ENCODE measurements around the gene CLEC20A.

The CLEC20A gene

GRCh38 chr1:178500091-178500770 is 3.5 kb upstream of the CLEC20A start:
- DNase-seq (ENCODE audit: low read depth, low spot score): no peak

- no peak for DNase-seq (ENCODE audit: low read depth, low spot score)
Observed at GRCh38 chr1:178498896-178499675, 2.3 kb upstream of the CLEC20A start.

DNA sequence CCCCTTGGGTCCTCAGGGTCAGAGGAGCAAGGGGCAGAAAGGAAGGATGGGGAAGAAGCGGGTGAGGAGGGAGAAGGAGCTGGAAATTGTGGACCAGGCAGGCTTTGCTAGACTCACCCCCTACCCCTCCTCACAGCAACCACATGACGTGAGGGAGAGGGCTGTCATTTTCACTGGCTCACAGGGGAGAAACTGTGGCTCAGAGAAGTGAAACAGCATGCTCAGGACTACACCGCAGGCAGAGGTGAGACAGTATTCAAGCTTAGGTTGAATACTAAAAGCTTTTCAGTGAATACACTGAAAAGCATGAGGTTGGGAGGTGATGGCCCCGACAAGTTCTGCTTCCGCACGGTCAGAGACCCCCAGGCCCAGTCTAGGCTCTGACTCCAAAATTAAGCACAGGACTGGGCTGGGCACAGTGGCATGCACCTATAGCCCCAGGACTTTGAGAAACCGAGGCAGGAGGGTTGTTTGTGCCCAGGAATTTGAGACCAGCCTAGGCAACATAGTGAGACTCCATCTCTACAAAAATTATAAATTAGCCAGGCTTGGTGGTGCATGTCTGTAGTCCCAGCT is 1.2 kb upstream of the CLEC20A start:
- DNase-seq (ENCODE audit: low read depth, low spot score): no peak

DNA sequence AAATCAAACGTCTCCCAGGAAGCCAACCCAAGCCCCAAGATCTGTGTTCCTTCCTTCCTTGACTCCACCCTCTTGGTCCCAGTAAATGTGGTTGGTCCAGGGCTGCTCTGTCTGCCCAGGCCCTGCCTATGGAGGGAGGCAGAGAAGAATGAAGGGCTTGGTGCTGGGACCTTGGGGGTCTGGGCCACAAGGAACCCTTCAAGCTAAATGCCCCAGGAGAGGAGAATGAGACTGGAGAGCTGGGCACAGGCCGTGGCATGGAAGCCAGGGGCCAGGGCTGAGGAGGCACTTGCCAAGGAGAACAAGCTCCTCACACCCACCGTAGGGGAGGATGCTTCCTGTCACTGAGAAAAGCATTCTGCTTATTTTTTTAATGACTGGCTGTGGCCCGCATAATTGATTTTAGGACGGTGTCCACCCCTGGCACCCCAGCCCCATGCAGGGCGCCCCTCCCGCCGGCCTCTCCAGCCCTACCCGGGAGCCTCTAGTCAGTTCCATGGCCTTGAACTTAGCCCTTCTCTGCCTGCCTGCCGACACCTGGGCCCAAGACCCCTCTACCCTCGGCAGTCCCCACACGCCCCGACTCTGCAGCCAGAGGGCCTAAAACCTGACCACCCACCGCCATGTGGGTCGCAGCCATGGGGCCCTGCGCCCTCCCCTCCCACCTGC is 889 bp downstream of the CLEC20A start:
- DNase-seq (ENCODE audit: low read depth, low spot score): no peak

DNA sequence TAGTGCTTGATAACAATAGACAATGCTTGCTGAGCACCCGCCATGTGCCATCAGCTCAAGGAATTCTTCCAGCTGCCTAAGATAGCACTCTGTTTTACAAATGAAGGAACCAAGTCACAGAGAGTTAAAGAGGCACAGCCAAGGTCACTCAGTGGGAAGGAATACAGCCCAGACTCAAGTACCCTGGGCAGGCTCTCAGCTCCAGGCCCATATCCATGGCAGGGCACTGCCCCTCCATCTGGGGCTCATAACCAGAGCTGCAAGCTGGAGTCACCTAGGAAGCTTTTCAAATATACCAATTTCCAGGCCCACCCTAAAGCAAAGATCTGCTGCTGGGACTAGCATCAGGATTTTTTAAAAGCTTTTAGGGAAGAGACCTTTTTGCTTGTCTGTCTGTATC is 1.6 kb downstream of the CLEC20A start:
- no peak for DNase-seq (ENCODE audit: low read depth, low spot score)

- DNase-seq (ENCODE audit: low read depth, low spot score): no peak
Observed at GRCh38 chr1:178494569-178494971, 2.2 kb downstream of the CLEC20A start.

- no peak for DNase-seq (ENCODE audit: low read depth, low spot score)
Observed at GRCh38 chr1:178493301-178493741, 3.4 kb downstream of the CLEC20A start.

DNA sequence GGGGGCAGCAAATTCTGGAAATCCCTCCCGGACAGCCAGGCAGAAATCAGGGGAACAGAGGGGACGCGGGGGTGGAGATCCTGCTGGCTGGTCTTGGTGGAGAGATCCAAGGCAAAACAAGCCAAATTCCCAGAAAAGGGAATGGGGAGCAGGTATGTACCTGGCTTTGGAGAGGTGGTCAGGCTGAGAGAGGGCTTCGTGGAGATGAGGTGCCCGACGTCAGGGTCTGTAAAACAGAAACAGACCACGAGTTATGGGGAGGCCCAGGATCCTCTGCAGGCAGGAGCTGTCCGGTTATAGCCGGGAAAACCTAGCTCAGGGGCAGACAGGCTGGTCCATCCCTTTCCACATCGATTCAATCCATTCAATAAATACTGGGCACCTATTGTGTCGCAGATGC is 4.4 kb downstream of the CLEC20A start:
- DNase-seq (ENCODE audit: low read depth, low spot score): no peak

DNA sequence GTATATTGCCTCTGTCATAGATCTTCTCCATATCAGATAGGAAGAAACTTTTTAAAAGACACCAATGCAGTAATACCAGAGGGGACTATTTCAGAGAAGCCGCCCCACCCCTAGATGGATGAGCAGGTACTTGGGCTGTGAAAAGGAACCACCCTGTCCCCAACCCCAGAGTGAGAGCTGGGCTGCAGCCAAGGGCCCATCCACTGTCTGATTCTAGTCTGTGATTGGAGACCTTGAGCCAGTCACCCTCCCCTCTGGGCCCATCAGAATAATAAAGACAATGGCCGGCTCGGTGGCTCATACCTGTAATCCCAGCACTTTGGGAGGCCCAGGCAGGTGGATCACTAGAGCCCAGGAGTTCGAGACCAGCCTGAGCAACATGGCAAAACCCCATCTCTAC is 5.0 kb downstream of the CLEC20A start:
- no peak for DNase-seq (ENCODE audit: low read depth, low spot score)

GRCh38 chr1:178490967-178491366 is 5.8 kb downstream of the CLEC20A start:
- DNase-seq (ENCODE audit: low read depth, low spot score): no peak

DNA sequence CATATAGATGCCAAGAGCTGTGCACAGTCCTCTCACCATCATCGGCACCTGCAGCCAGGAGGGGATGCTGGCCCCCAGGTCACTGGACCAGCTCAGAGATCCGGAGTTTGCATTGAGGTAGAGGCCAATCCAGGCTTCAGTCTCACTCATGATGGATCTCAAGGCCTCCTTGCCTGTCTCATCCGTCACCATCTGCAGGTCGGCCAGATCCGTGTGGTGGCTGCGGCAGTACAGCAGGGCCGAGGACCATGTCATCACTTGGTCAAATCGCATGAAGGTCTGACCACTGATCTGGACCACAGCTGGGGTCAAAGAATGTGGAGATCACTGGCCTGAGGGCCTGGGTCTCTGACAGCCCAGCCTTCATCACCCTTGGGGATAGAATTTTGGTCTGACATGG is 6.6 kb downstream of the CLEC20A start:
- no peak for DNase-seq (ENCODE audit: low read depth, low spot score)

GRCh38 chr1:178489399-178489798 is 7.4 kb downstream of the CLEC20A start:
- DNase-seq (ENCODE audit: low read depth, low spot score): no peak

GRCh38 chr1:178488393-178488792 is 8.4 kb downstream of the CLEC20A start:
- no peak for DNase-seq (ENCODE audit: low read depth, low spot score)

- no peak for DNase-seq (ENCODE audit: low read depth, low spot score)
Observed at GRCh38 chr1:178487070-178487615, 9.6 kb downstream of the CLEC20A start.

GRCh38 chr1:178486100-178487069 is 10.4 kb downstream of the CLEC20A start:
- no peak for DNase-seq (ENCODE audit: low read depth, low spot score)

DNA sequence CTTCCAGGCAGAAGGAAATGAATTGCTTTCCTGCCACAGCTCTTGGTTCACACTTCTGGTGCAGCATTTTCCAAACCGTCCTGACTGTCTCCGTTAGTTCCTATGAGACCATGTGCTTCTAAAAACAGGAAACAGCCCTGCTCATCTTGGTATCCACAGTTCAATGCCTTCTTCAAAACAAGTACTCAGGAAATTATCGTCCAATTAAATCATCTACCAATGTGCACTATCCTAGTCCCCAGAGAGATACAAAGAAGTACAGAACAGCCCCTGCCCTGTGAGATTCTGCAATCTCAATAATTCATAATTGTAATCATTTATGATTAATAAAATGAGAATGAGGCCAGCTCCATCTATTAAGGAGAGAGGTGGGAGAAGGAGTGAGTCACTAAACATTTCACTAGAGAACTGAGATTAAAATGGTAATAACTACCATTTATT is 11.2 kb downstream of the CLEC20A start:
- DNase-seq (ENCODE audit: low read depth, low spot score): no peak

- no peak for DNase-seq (ENCODE audit: low read depth, low spot score)
Observed at GRCh38 chr1:178484698-178485225, 12.0 kb downstream of the CLEC20A start.

- no peak for DNase-seq (ENCODE audit: low read depth, low spot score)
Observed at GRCh38 chr1:178483251-178483957, 13.4 kb downstream of the CLEC20A start.

DNA sequence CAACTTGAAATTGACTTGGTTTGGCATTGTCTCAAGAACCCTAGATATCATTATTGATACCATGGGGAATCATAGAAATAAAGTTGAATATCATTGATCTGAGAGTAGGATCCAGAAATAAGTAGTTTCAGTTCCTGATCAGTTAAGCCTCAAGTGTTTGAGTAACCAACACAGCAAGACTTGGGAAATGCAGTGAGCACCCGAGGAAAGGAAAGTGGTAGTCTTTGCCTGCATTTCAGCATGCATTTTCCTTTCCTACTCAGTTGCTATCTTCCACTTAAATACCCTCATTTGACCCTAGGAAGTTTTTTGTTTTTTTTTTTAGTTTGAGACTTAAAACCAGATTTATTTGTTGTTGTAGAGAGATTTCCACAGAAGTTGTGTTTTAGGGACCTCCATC is 18.9 kb downstream of the CLEC20A start:
- DNase-seq (ENCODE audit: low read depth, low spot score): no peak

DNA sequence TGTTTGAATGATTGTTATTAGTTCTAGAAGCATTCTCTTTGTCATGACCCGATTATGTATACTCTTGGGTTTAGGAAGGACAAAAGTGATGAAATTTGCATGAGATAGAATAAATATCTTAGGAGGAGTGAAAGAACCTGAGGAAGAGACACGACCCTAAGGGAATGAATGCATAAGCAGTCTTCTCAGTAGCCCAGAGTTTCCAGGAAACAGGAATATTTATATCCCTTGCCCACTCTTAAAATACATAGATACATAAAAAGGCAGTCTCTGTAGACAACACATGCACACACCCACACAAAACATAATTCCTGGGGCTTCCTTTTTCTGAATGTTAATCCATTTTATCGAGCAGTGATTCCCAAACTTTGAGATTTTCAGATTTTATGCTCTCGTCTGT is 19.4 kb downstream of the CLEC20A start:
- no peak for DNase-seq (ENCODE audit: low read depth, low spot score)

Measured in astrocyte of the hippocampus (primary cell).